ENCODE data around the gene SDCCAG8. TPM values are rescaled to one million over a fixed set of nuclear protein-coding genes. Genes with fewer than 3 reads are reported as not detected.

SDCCAG8 gene
- total RNA-seq, 1 donor from 2014 or later: 48.0 TPM

DNA sequence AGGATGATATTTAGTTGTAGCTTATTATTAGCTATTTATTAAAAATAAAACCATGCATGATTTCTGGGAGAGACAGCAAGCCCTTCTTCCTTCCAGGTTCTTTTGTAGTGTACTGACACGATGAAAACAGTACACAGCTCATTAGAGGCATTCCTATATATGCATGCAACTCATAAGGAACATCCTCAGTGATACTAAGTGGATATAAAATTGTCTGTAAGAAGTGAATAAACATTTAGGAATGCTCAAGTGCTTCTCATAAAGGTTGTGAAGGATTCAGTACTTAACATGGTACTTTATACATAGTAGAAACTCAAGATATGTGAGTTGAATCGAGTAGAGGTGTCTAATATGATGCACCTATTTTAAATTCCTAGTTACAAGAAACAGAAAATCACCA, 287.7 kb downstream of the SDCCAG8 start:
- DNase-seq (ENCODE audit: low read depth, low spot score): no peak

GRCh38 chr1:243546457-243546856, 290.6 kb downstream of the SDCCAG8 start:
- no peak for DNase-seq (ENCODE audit: low read depth, low spot score)

- no peak for DNase-seq (ENCODE audit: low read depth, low spot score)
Measured at GRCh38 chr1:243547891-243548290, 292.1 kb downstream of the SDCCAG8 start.

DNA sequence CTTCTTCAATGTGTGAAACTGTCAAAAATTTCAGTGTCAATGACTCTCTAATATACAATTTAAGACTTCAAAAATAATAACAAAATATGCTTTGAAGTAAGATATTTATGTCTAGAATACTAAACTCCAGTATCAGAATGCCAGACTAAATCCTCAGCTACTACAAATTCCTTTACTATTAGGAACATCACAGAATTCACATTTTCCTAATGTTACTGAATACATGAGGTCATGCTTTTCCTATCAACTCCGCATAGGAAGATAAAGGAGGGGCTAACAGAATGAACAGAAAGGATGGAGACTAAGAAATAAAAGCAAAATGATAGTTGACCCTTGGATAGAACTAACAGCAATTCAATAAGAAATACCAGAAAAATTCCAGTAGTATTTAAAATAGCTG, 292.7 kb downstream of the SDCCAG8 start:
- no peak for DNase-seq (ENCODE audit: low read depth, low spot score)

DNA sequence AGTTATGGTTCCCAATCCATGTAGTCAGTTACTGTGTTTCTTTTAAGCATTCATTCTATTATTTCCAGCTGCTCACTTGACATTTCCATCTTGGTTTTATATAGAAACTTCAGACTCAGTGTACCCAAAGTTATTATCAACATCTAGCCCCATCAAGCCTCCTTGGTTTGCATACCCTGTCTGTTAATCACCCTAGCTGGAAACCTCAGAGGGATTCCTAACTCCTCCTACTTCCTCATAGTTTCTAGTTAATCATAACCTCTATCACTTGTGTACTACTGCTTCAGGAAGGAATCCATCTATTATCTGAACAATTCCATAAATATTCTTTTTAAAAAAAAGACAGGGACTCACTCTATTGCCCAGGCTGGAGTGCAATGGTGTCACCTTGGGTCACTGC, 293.3 kb downstream of the SDCCAG8 start:
- DNase-seq (ENCODE audit: low read depth, low spot score): no peak

Other genes with a start within 250 kb of the SDCCAG8 start
- gene CEP170, start 760 bp upstream of the SDCCAG8 start, total RNA-seq: 201 and 225 TPM in 2 replicates

All from pulmonary artery endothelial cell (primary cell).